Glomerular visceral epithelial cell (primary cell): ENCODE results near the gene HCAR3.
"Not testable (repeated sequence)": the region's sequence is repeated elsewhere in the genome, so short reads cannot be mapped to it uniquely, and the experiment has no call there.

ENCODE experiments used
- DNase-seq: peaks from one replicate; pipeline ENCODE4 v3.0.0-alpha.2; 2016; ENCODE audit errors: extremely low spot score

HCAR3 gene

GRCh38 chr12:122722387-122722786 lies 5.8 kb upstream of the HCAR3 start:
- no peak for DNase-seq

DNA sequence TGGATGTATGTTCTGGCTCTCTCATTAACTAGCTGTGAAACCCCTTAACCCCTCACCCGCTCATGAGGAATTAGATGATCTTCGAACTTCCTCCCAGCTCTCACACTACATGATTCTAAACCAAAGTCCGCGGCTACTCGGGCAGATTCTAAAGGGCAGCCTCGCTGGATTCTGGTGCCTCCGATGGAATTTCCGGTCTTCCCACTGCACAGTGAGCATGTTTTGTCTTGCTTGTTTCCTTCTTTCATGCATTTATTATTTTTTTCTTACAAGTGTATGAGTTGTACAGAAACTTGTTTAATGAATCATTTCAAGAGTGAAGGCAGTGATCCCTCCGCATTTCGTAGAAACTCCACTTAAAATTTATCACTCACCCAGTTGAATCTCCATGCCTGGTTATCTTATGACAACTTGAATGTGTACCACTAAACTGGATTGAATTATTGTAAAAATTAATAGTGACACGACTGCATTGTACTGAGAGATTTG lies 4.5 kb upstream of the HCAR3 start:
- DNase-seq: peak; percentile 55

GRCh38 chr12:122715211-122715610 lies 1.4 kb downstream of the HCAR3 start:
- DNase-seq: not testable (repeated sequence)

- DNase-seq: not testable (repeated sequence)
Measured at GRCh38 chr12:122713491-122714188, 3.0 kb downstream of the HCAR3 start.

- DNase-seq: not testable (repeated sequence)
Measured at GRCh38 chr12:122711266-122711665, 5.3 kb downstream of the HCAR3 start.

GRCh38 chr12:122710341-122710740 lies 6.3 kb downstream of the HCAR3 start:
- not testable (repeated sequence) for DNase-seq

DNA sequence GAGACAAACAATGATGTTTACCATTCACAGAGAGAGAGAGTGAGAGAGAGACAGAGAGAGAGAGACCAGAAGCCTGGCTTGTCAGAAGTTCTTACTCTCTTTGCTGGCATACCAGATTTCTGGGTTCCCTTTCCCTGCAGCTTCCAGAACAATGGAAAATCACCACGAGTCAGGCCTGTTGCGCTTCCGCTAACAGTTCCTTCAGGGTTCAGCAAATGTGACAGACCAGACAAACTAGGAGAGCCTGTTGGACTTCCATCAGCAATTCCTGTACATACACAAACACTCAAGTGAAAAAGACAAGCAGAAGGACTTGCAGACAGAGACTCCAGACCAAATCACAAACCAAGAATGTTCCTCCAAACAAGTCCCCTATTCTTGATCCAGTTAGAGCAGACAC lies 7.3 kb downstream of the HCAR3 start:
- not testable (repeated sequence) for DNase-seq

- DNase-seq: not testable (repeated sequence)
Measured at GRCh38 chr12:122703841-122704240, 12.8 kb downstream of the HCAR3 start.

DNA sequence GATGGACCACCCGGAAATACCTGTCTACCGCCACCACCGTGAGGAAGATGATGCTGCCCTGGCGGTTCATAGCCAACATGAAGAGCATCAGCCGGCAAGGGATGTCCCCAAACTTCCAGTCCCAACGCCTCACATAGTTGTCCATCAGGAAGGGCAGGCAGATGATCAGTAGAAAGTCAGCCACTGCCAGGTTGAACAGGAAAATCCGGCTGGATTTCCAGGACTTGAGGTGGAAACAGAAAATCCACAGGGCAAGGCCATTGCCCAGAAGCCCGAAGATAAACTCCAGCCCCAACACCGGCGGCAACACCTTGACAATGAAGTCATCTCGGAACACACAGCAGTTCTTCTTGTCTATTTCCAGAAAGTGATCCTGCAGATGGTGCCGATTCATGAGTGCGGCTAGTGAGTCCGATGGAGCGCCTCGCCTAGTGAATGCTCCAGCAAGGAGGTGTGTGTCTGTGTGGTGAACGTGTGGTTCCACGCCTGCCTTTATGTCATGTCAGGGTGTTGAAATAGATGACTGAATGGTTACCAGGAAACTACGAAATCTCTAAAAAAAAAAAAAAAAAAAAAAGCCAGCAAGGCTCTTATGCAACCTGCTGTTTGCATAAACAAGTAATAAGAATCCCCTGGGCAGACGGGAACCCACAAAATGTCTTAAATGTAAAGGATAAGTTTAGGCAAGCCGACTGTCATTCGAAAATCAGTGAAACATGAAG lies 13.6 kb downstream of the HCAR3 start, which contains the start of gene HCAR2:
HCAR2 (minus strand) TSS at position 468 of the 722 bp plus-strand sequence; CDS start at position 394, 74 bp downstream.
- not testable (repeated sequence) for DNase-seq

DNA sequence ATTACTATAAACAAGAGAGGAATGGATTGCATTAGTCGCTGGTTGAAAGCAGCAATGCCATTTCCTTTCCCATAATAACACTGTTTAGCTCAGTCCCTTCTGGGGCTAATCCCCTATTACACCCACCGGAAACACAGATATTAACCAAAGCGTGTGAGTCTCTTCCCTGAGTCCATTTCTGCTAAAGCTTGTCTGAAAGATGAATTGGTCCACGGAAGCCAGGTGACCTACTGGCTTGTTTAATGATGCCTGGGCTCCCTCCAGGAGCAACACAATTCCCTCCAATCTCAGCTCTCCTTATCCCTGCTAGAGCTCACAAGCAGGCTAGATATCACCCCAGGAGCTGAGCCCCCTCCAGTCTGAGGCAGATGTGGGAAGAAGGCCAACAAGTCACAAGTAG lies 15.1 kb downstream of the HCAR3 start:
- not testable (repeated sequence) for DNase-seq

GRCh38 chr12:122700038-122700710 lies 16.4 kb downstream of the HCAR3 start:
- DNase-seq: not testable (repeated sequence)

GRCh38 chr12:122696922-122697321 lies 19.7 kb downstream of the HCAR3 start:
- not testable (repeated sequence) for DNase-seq

DNA sequence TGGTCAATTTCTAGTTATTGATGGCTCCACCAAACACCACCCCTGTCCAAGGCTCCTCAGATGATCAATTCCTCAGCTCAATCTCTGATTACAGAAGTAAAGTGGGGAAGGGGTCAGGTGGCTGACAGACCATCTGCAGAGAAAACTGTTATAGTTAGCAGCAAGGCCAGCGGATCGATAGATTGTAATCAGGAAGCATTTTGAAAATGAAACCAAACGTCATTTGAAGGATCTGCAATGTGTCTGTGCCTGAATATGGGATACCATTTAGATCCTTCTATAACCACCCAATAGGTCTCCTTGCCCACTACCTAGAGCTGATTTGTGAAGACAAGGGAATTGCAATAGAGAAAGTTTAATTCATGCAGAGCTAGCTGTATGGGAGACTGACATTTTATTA lies 25.0 kb downstream of the HCAR3 start:
- DNase-seq: no peak

GRCh38 chr12:122688291-122688690 lies 28.3 kb downstream of the HCAR3 start:
- DNase-seq: no peak

- DNase-seq: peak; percentile 6
Measured at GRCh38 chr12:122687086-122687485, 29.5 kb downstream of the HCAR3 start.

GRCh38 chr12:122686538-122686937 lies 30.1 kb downstream of the HCAR3 start:
- no peak for DNase-seq

GRCh38 chr12:122684297-122684813 lies 32.3 kb downstream of the HCAR3 start:
- DNase-seq: no peak

GRCh38 chr12:122681814-122682213 lies 34.8 kb downstream of the HCAR3 start:
- peak; percentile 25 for DNase-seq

GRCh38 chr12:122680989-122681388 lies 35.6 kb downstream of the HCAR3 start:
- not testable (repeated sequence) for DNase-seq

- not testable (repeated sequence) for DNase-seq
Measured at GRCh38 chr12:122676781-122677180, 39.8 kb downstream of the HCAR3 start.

DNA sequence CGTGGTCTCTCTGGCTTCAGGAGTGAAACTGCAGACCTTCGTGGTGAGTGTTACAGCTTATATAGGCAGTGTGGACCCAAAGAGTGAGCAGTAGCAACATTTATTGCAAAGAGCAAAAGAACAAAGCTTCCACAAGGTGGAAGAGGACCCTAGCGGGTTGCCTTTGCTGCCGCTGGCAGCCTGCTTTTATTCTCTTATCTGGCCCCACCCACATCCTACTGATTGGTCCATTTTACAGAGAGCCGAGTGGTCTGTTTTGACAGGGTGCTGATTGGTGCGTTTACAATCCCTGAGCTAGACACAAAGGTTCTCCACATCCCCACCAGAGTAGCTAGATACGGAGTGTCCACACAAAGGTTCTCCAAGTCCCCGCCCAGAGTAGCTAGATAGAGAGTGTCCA lies 40.6 kb downstream of the HCAR3 start:
- not testable (repeated sequence) for DNase-seq

GRCh38 chr12:122672515-122672914 lies 44.1 kb downstream of the HCAR3 start:
- DNase-seq: no peak
